H1 (cell line): ENCODE measurements around the gene SH3D19.

Experiments used
- ATF2 ChIP-seq: IDR thresholded peaks from 2 replicates; pipeline ENCODE4 v1.6.1; 2012; ENCODE audit warnings: low read length, inconsistent platforms
- CTCF ChIP-seq, 3 experiments: IDR thresholded peaks; 1 replicate in 2 of 3; 2 replicates in 1 of 3; pipeline versions ENCODE4 v1.5.1 to v1.6.1; 2011; ENCODE audit warnings: low read length in 3 of 3, mild to moderate bottlenecking in 3 of 3, inconsistent platforms in 2 of 3, low read depth in 1 of 3, moderate library complexity in 1 of 3; ENCODE audit not compliant: insufficient read depth in 1 of 3; ENCODE audit errors: control extremely low read depth in 1 of 3
- EZH2 ChIP-seq: fragments of 200-600 bp; sonication (generic); IDR thresholded peaks from 2 replicates; pipeline ENCODE4 v1.7.1; 2012; ENCODE audit warnings: low read depth, mild to moderate bottlenecking, moderate library complexity, low read length, inconsistent platforms; ENCODE audit not compliant: severe bottlenecking
- HDAC2 ChIP-seq, 2 experiments: fragments of 300-600 bp in 1 of 2; sonication (generic) in 1 of 2; IDR thresholded peaks; 2 replicates each; pipeline ENCODE4 v1.6.1; 2011 to 2012; ENCODE audit warnings: low read depth in 2 of 2, low read length in 2 of 2, mild to moderate bottlenecking in 2 of 2, moderate library complexity in 2 of 2, borderline replicate concordance in 1 of 2, inconsistent platforms in 1 of 2
- JUND ChIP-seq: IDR thresholded peaks from 2 replicates; pipeline ENCODE4 v1.6.1; 2011; ENCODE audit warnings: mild to moderate bottlenecking, improper control_type of control experiment, low read length
- KDM1A ChIP-seq: fragments of 200-600, 300-600 bp; sonication (generic); IDR thresholded peaks from 2 replicates; pipeline ENCODE4 v1.7.1; 2016; ENCODE audit warnings: mild to moderate bottlenecking, low read length, borderline replicate concordance
- PHF8 ChIP-seq: fragments of 200-600 bp; sonication (generic); conservative IDR thresholded peaks from 2 replicates; pipeline ENCODE4 v1.7.1; 2012; ENCODE audit warnings: low read depth, mild to moderate bottlenecking, inconsistent platforms, low read length, moderate library complexity
- POLR2A ChIP-seq, 2 experiments: IDR thresholded peaks; 1 replicate in 1 of 2; 2 replicates in 1 of 2; pipeline ENCODE4 v1.6.1; 2011; ENCODE audit warnings: low read depth in 2 of 2, low read length in 2 of 2, mild to moderate bottlenecking in 2 of 2; ENCODE audit errors: control extremely low read depth in 1 of 2
- ZNF274 ChIP-seq: IDR thresholded peaks from 2 replicates; pipeline ENCODE4 v1.7.0; 2012; ENCODE audit warnings: low read length, borderline replicate concordance; ENCODE audit errors: extremely low read depth

- TF ChIP-seq CTCF (IDR thresholded peaks at IDR 0.05; ENCODE audit: control extremely low read depth in 1 of 3, insufficient read depth in 1 of 3, low read depth in 1 of 3, low read length in 3 of 3), result no peak
- TF ChIP-seq POLR2A (IDR thresholded peaks at IDR 0.05; ENCODE audit: control extremely low read depth in 1 of 2, low read depth in 2 of 2, low read length in 2 of 2), result no peak
- no peak for TF ChIP-seq HDAC2 (IDR thresholded peaks at IDR 0.05; ENCODE audit: borderline replicate concordance in 1 of 2, low read depth in 2 of 2, low read length in 2 of 2)
- no peak for TF ChIP-seq EZH2
- TF ChIP-seq PHF8, result no peak
- TF ChIP-seq ZNF274, result no peak
- no peak for TF ChIP-seq JUND
- no peak for TF ChIP-seq ATF2
- no peak for TF ChIP-seq KDM1A
Observed at GRCh38 chr4:151315212-151315886, 10.1 kb downstream of the SH3D19 start.
